Activated CD8-positive, alpha-beta T cell treated with anti-CD3 and anti-CD28 coated beads, Interleukin-2, amount 10 ng/mL, durations not matched to agents 7 days and 5 days (primary cell): ENCODE data around the gene SFSWAP. TPM values are rescaled to one million over a fixed set of nuclear protein-coding genes. Genes with fewer than 3 reads are reported as not detected.
"Not testable (repeated sequence)": the region's sequence is repeated elsewhere in the genome, so short reads cannot be mapped to it uniquely, and the experiment has no call there.

Experiments used
- ATAC-seq: fragments of 150-1000 bp; cut with Tn5 transposase; one replicate; pipeline ENCODE4 v1.10.0; 2021; ENCODE audit warnings: moderate library complexity
- CTCF ChIA-PET: fragments of 350-600 bp; sonication (Branson Sonifier 250); formaldehyde crosslinking; loops from one replicate; lab custom pipeline; 2021; ENCODE audit warnings: antibody characterized with exemption; lab: Charles Lee
- POLR2A ChIA-PET: fragments of 350-600 bp; sonication (Branson Sonifier 250); formaldehyde crosslinking; loops from one replicate; lab custom pipeline; 2021; ENCODE audit warnings: antibody characterized with exemption; lab: Charles Lee
- DNase-seq: peaks from one replicate; pipeline ENCODE4 v3.0.0-alpha.2; 2020
- H3K27ac Mint-ChIP-seq: one replicate; pipeline ENCODE4 v1.8.0; 2021; ENCODE audit warnings: mild to moderate bottlenecking, mixed read lengths
- H3K27me3 Mint-ChIP-seq: one replicate; pipeline ENCODE4 v1.8.0; 2021; ENCODE audit warnings: low read depth, mixed read lengths
- H3K36me3 Mint-ChIP-seq: one replicate; pipeline ENCODE4 v1.8.0; 2021; ENCODE audit warnings: low read depth, mixed read lengths
- H3K4me1 Mint-ChIP-seq: one replicate; pipeline ENCODE4 v1.8.0; 2021; ENCODE audit warnings: low read depth, mixed read lengths
- H3K4me3 Mint-ChIP-seq: one replicate; pipeline ENCODE4 v1.8.0; 2021; ENCODE audit warnings: mild to moderate bottlenecking, mixed read lengths
- H3K9me3 Mint-ChIP-seq: one replicate; pipeline ENCODE4 v1.8.0; 2022; ENCODE audit warnings: mixed read lengths; ENCODE audit not compliant: insufficient read depth
- total RNA-seq, 2 experiments: library from RNA; stranded (reverse); gene quantifications; one replicate each; pipeline ENCODE4 v1.2.3, GENCODE V29; 2021

Gene SFSWAP
- total RNA-seq, 2 experiments from 2014 or later, result 50.4 to 53.6 TPM

DNA sequence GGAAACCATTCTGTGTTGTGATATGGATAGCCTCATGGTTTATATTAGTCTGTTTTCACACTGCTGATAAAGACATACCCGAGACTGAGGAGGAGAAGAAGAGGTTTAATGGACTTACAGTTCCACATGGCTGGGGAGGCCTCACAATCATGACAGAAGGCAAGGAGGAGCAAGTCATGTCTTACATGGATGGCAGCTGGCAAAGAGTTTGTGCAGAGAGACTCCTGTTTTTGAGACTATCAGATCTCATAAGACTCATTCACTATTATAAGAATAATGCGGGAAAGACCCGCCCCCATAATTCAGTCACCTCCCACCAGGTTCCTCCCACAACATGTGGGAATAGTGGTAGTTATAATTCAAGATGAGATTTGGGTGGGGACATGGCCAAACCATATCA is 31.9 kb downstream of the SFSWAP start:
- DNase-seq, H3K4me1 Mint-ChIP-seq, ATAC-seq, H3K27ac Mint-ChIP-seq, POLR2A ChIA-PET, H3K9me3 Mint-ChIP-seq, H3K27me3 Mint-ChIP-seq, H3K4me3 Mint-ChIP-seq: not testable (repeated sequence)
- CTCF ChIA-PET, result interaction anchor here (1.1 kb wide), 1 partner anchor 13 kb away, joined by 3 read pairs; no protein-coding TSS in a partner anchor
- H3K36me3 Mint-ChIP-seq, result peaks cover 65% of the 10 kb centered on the region

DNA sequence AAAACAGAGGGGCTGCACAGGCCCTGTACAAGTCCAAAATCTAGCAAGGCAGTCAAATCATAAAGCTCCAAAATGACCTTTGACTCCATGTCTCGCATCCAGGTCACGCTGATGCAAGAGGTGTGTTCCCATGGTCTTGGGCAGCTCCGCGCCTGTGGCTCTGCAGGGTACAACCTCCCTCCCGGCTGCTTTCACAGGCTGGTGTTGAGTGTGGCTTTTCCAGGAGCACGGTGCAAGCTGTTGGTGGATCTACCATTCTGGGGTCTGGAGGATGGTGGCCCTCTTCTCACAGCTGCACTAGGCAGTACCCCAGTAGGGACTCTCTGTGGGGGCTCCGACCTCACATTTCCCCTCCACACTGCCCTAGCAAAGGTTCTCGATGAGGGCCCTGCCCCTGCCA is 32.5 kb downstream of the SFSWAP start:
- H3K4me1 Mint-ChIP-seq, POLR2A ChIA-PET, H3K27ac Mint-ChIP-seq, H3K4me3 Mint-ChIP-seq, ATAC-seq, DNase-seq, H3K9me3 Mint-ChIP-seq, H3K27me3 Mint-ChIP-seq: not testable (repeated sequence)
- CTCF ChIA-PET, result interaction anchor here (1.1 kb wide), 1 partner anchor 12 kb away, joined by 3 read pairs; no protein-coding TSS in a partner anchor
- peaks cover 64% of the 10 kb centered on the region for H3K36me3 Mint-ChIP-seq

DNA sequence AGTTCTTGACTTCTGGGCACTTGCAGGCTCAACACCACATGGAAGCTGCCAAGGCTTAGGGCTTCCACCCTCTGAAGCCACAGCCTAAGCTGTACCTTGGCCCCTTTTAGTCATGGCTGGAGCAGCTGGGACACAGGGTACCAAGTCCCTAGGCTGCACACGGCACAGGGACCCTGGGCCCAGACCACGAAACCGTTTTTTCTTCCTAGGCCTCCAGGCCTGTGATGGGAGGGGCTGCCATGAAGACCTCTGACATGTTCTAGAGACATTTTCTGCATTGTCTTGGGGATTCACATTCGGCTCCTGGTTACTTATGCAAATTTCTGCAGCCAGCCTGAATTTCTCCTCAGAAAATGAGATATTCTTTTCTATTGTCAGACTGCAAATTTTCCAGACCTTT is 33.0 kb downstream of the SFSWAP start:
- H3K27ac Mint-ChIP-seq, H3K4me3 Mint-ChIP-seq, ATAC-seq, H3K9me3 Mint-ChIP-seq, POLR2A ChIA-PET, DNase-seq, H3K27me3 Mint-ChIP-seq, H3K4me1 Mint-ChIP-seq: not testable (repeated sequence)
- peaks cover 65% of the 10 kb centered on the region for H3K36me3 Mint-ChIP-seq
- CTCF ChIA-PET, result interaction anchor here (1.1 kb wide), 1 partner anchor 11 kb away, joined by 3 read pairs; no protein-coding TSS in a partner anchor

DNA sequence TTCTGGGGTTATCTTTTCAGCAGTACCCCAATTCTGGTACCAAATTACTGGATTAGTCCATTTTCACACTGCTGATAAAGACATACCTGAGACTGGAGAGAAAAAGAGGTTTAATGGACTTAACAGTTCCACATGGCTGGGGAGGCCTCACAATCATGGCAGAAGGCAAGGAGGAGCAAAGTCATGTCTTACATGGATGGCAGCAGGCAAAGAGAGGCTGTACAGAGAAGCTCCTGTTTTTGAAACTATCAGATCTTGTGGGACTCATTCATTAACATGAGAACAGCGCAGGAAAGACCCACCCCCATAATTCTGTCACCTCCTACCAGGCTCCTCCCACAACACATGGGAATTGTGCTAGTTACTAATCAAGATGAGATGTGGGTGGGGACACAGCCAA is 33.8 kb downstream of the SFSWAP start:
- H3K9me3 Mint-ChIP-seq, H3K4me3 Mint-ChIP-seq, H3K27ac Mint-ChIP-seq, ATAC-seq, H3K4me1 Mint-ChIP-seq, H3K27me3 Mint-ChIP-seq, POLR2A ChIA-PET, CTCF ChIA-PET, DNase-seq: not testable (repeated sequence)
- peaks cover 68% of the 10 kb centered on the region for H3K36me3 Mint-ChIP-seq

DNA sequence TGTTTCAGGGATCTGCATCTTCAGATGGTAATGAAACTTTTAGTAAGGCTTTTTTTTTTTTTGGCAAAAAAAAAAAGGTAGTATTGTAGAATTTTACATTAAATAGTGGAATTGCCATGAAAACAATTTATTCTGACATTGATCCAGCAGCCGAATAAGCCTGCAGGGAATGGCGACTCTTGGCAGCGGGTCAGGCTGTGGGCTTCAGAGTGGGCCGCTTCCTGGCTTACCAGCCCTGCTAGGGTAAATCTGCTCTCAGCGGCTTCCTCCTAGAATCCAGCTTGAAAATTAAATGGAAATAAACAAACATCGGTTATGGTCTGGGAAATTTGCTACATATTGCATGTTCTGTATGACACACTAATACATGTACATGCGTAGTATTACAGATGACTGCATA is 34.8 kb downstream of the SFSWAP start:
- Mint-ChIP-seq H3K27ac (no peak overlapping the region), H3K4me3 (no peak overlapping the region), H3K27me3 (no peaks in the 10 kb centered on the region), H3K36me3 (peaks cover 60% of the 10 kb centered on the region), H3K9me3 (peaks cover 8% of the 10 kb centered on the region), H3K4me1 (no peaks in the 10 kb centered on the region)
- ChIA-PET POLR2A (no interaction called here), CTCF (interaction anchor here (1.8 kb wide), 1 partner anchor 10 kb away, joined by 4 read pairs; no protein-coding TSS in a partner anchor)
- DNase-seq, result no peak
- no peak for ATAC-seq

DNA sequence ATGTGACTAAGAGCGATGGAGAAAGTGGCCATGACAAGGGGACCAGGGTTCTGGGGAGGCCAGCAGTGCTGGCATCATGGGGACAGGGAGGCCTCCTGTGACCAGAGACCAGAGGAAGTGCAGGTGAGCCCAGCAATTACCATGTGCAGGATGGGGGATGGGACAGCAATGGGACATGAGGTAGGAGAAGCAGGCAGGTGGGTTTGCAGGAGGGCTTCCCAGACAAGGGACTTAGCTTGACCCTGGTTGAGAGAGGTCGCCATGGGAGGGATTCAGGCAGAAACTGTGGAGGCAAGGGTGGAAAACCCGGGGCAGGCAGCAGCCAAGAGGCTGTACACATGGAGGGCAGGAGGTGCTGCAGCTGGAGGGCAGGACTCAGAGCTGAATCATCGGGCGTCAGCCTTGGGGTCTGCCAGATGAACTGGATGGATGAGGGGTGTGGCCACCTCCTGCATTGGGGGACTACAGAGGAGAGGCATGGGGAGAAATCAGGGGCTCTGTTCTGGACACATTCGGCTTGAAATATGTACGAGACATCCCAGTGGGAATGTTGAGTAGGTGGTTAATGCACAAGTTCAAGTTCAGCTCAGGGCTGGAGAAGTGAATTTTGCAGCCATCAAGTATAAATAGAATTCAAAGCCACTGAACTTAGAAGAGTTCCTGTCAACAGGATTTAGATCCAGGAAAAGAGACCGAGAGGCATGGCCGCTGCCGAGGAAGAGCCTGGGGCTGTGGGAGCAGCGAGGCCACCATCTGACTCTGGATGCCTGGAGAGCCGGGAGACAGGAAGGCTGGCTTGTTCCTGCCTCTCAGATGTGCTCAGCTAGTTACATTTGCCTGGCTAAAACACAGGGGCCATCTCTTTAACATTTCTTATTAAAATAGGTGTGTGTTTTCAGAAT is 36.6 kb downstream of the SFSWAP start:
- Mint-ChIP-seq H3K27me3 (no peaks in the 10 kb centered on the region), H3K4me3 (no peak overlapping the region), H3K36me3 (peaks cover 60% of the 10 kb centered on the region), H3K27ac (peak overlapping the region; percentile 14), H3K4me1 (no peaks in the 10 kb centered on the region), H3K9me3 (peaks cover 8% of the 10 kb centered on the region)
- DNase-seq (no peak), ATAC-seq (no peak)
- ChIA-PET POLR2A (no interaction called here), CTCF (interaction anchor here (1.8 kb wide), 1 partner anchor 8 kb away, joined by 4 read pairs; no protein-coding TSS in a partner anchor)

DNA sequence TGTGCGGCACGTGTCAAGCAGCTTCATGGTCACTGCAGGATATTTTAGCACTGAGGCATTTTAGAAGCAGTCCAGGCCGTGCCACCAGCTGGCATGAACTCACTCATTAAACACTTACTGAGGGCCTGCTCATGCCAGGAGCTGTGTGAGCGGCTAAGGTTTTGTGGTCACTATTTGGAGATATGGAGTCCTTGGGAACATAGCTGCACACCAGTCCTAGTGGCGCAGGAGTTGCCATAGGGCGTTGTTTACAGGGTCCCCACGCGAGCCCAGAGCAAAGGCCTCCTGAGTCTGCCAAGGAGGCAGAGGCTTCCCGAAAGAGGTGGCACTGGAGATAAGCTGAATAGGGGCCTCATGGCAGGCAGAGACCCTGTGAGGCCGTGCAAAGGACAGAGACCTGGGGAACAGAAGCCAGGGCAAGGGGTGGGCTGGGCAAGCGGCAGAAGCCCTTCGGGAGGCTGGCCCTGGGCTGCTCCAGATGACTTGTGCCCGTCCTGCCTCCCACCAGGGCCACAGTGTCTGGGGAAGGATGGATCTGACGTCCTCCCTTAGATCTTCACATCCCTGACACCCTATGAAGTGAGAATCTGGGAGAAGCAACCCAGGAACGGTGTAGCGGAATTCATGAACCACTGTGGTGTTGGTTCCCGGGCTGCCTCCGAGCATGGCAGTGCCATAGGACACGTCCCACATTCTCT is 38.9 kb downstream of the SFSWAP start:
- Mint-ChIP-seq H3K4me1 (no peaks in the 10 kb centered on the region), H3K36me3 (peaks cover 55% of the 10 kb centered on the region), H3K4me3 (no peak overlapping the region), H3K27me3 (no peaks in the 10 kb centered on the region), H3K9me3 (no peaks in the 10 kb centered on the region), H3K27ac (no peak overlapping the region)
- CTCF ChIA-PET, result no interaction called here
- DNase-seq (no peak), ATAC-seq (no peak)
- POLR2A ChIA-PET, result interaction anchor here (1.2 kb wide), 1 partner anchor 39 kb away, joined by 3 read pairs; the partner anchor contains the start of gene SFSWAP

DNA sequence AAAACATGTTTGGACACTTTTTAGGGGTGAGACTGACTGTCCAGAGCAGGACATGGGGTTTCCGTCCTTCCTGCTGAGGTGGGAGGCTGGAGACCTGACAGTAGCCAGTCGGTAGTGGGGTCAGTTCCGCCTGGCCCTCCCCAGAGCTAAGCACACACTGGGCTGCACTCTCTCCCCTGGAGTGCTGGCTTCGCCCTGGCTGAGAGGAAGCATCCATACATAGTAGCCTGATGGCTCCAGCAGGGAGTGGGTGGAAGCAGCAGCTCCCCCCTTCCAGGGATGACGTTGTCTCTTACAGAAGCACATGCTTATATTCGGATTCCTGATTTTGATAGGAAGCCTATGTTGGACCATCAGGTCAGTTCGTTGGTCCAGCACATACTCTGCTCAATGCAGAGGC is 40.4 kb downstream of the SFSWAP start:
- H3K36me3 Mint-ChIP-seq, result peaks cover 58% of the 10 kb centered on the region
- H3K27me3 Mint-ChIP-seq, result no peaks in the 10 kb centered on the region
- POLR2A ChIA-PET, result interaction anchor here (0.8 kb wide), 1 partner anchor 153 kb away, joined by 3 read pairs; no protein-coding TSS in a partner anchor
- ATAC-seq, result no peak
- no peak overlapping the region for H3K27ac Mint-ChIP-seq
- H3K4me3 Mint-ChIP-seq, result no peak overlapping the region
- H3K9me3 Mint-ChIP-seq, result no peaks in the 10 kb centered on the region
- CTCF ChIA-PET, result no interaction called here
- peaks cover 3% of the 10 kb centered on the region for H3K4me1 Mint-ChIP-seq
- no peak for DNase-seq

DNA sequence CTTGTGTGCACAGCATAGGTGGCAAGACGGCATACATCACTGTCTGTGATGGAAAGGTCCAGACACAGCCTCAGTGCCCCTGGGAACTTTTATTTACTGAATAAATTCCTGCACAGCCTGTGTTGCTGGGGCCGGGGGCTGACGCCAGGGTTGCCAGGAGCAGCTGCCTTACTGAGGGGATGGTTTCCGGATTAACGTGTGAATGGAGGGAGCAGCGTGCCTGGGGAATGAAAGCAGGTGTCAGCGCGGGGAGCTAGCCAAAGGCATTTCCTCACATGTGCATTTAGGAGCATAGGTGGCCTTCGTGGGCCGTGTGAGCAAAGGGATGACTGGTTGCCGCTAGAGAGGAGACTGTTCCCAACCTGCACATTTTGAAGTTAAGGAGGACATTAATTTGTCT is 41.6 kb downstream of the SFSWAP start:
- ChIA-PET CTCF (no interaction called here), POLR2A (no interaction called here)
- H3K9me3 Mint-ChIP-seq, result no peaks in the 10 kb centered on the region
- no peak overlapping the region for H3K27ac Mint-ChIP-seq
- peaks cover 3% of the 10 kb centered on the region for H3K4me1 Mint-ChIP-seq
- DNase-seq (no peak), ATAC-seq (no peak)
- H3K36me3 Mint-ChIP-seq, result peaks cover 60% of the 10 kb centered on the region
- no peak overlapping the region for H3K4me3 Mint-ChIP-seq
- no peaks in the 10 kb centered on the region for H3K27me3 Mint-ChIP-seq

DNA sequence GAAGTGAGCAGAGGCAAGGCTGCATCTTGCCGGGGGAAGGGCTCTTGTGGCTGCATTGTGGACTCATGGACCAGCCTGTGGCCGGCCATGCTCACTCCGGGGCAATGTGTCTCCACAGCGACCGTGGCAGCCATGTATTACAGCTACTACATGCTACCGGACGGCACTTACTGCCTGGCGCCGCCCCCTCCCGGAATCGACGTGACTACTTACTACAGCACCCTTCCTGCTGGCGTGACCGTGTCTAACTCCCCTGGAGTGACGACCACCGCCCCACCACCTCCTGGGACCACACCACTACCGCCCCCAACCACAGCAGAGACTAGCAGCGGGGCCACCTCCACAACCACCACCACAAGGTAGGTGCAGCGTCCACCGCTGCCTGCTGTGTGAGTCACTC is 42.1 kb downstream of the SFSWAP start:
- H3K36me3 Mint-ChIP-seq, result peaks cover 64% of the 10 kb centered on the region
- H3K4me1 Mint-ChIP-seq, result peaks cover 3% of the 10 kb centered on the region
- DNase-seq (no peak), ATAC-seq (peak; percentile 18)
- H3K27ac Mint-ChIP-seq, result no peak overlapping the region
- POLR2A ChIA-PET, result no interaction called here
- CTCF ChIA-PET, result no interaction called here
- no peaks in the 10 kb centered on the region for H3K9me3 Mint-ChIP-seq
- H3K4me3 Mint-ChIP-seq, result no peak overlapping the region
- H3K27me3 Mint-ChIP-seq, result no peaks in the 10 kb centered on the region

DNA sequence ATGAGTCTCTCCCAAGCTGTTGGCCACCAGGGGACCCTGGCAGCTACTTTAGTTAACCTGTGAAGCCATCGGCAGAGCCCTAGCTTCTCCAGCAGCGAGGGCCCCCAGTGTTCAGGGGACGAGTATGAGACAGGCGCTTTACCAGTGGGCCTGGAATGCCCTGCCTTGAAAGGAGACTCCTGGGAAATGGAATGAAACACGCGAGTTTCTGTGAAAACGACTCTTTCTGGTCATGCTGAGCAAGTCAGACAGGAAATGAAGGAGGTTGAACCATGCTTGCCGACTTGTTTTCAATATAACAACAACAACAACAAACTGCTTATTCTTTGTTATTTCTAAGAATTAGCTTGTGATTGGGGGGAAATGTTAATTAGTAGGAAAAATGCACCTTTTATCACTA is 42.9 kb downstream of the SFSWAP start:
- no peak for ATAC-seq
- no peaks in the 10 kb centered on the region for H3K9me3 Mint-ChIP-seq
- POLR2A ChIA-PET, result no interaction called here
- peaks cover 64% of the 10 kb centered on the region for H3K36me3 Mint-ChIP-seq
- H3K4me3 Mint-ChIP-seq, result no peak overlapping the region
- H3K27ac Mint-ChIP-seq, result no peak overlapping the region
- H3K27me3 Mint-ChIP-seq, result no peaks in the 10 kb centered on the region
- no peak for DNase-seq
- peaks cover 3% of the 10 kb centered on the region for H3K4me1 Mint-ChIP-seq
- CTCF ChIA-PET, result no interaction called here

DNA sequence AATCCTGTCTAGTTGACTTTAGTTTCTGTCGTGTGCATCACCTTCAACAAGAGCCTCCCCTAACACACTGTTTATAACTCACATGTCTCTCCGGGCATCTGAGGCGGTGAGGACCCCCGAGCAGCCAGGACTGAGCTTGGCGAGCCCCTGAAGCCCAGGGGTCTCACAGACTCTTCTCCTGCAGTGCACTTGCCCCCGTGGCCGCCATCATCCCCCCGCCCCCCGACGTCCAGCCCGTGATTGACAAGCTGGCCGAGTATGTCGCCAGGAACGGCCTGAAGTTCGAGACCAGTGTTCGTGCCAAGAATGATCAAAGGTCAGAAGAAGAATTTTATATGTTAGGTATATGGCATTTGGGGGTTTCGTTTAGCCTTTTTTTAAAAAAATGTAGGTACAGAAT is 43.3 kb downstream of the SFSWAP start:
- Mint-ChIP-seq H3K4me3 (no peak overlapping the region), H3K9me3 (no peaks in the 10 kb centered on the region), H3K36me3 (peaks cover 66% of the 10 kb centered on the region), H3K4me1 (peaks cover 3% of the 10 kb centered on the region), H3K27me3 (no peaks in the 10 kb centered on the region), H3K27ac (no peak overlapping the region)
- ChIA-PET CTCF (no interaction called here), POLR2A (no interaction called here)
- ATAC-seq, result no peak
- DNase-seq, result no peak
